Stimulated activated CD4-positive, alpha-beta T cell treated with anti-CD3 and anti-CD28 coated beads, TNF-alpha, amount 100 ng/mL, for 48 hours (primary cell): ENCODE measurements around the gene YOD1.
"Not testable (repeated sequence)": the region's sequence is repeated elsewhere in the genome, so short reads cannot be mapped to it uniquely, and the experiment has no call there.

Source experiments
- DNase-seq, 3 donors: peaks; one replicate each; pipeline ENCODE4 v3.0.0-alpha.2; 2020; ENCODE audit warnings: low read depth in 3 of 3

Gene YOD1

DNA sequence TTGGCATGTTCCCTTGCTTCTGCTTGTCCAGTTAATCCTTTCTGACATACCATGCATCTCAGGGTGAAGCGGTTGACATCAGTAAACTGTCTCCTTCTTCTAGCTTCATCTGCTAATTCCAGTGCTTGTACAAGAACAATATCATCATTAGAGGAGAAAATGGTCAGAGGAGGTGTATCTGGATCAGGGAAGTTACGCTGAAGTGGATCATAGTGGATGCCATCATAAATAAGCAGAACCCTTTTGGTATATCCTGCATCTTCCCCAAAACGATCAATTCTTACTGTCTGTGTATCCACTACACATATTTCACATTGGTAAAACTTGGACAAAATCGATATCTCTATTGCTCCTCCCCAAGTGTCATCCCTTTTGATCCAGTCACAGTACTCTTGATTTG lies 2.0 kb downstream of the YOD1 start:
- DNase-seq = no peak

DNA sequence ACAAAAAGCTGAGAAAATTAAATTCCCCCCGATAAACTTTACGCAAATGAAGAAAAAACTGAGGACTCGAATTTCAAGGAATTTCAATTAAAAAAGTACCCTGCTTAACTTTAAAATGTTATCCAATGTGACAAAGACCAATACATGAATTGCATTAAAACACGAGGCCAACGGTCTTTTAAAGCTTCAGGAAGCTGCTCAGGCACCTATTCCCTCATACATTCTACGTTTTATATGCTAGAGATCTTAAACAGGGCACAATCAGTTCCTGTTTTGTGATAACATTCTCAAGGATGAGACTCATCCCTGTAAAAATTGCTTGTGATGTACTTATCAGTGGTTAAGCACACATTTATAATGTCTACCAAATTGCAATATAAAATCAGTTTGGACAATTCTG lies 3.0 kb downstream of the YOD1 start:
- DNase-seq = no peak

DNA sequence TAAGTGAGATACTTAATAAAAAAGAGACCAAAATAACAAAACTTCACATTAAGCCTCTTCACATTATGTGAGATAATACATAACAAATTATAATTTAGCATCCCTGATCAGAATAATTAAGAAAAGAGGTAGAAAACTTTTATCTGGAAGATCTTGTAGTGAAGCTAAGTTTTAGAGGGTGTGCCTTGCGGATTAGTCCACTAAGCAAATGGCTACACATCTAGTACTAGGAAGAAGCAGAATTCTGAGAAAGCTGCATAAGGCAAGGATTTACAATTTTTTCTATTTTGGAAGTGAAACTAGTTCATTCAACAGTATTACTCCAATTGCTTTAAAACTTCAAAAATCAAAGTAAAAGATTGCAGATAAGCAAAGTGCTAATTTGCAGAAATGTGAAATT lies 3.5 kb downstream of the YOD1 start:
- no peak for DNase-seq

DNA sequence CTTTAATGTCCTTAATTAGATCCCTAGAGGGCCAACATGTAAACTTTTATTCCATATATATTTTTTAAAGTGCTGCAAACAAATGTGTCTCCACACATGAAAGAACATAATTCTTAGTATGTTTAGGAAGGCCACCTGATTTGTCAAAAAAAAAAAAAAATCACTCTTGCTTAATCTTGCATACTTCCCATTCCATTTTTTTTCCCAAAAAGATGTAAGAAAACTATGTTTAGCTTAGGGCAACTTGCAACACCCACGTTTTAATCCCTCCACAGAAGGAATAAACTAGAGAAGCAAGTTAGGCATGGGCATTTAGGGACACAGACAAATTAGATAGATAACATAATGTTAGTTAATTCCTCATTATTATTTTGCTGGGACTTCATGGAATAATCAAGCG lies 5.6 kb downstream of the YOD1 start:
- no peak for DNase-seq

DNA sequence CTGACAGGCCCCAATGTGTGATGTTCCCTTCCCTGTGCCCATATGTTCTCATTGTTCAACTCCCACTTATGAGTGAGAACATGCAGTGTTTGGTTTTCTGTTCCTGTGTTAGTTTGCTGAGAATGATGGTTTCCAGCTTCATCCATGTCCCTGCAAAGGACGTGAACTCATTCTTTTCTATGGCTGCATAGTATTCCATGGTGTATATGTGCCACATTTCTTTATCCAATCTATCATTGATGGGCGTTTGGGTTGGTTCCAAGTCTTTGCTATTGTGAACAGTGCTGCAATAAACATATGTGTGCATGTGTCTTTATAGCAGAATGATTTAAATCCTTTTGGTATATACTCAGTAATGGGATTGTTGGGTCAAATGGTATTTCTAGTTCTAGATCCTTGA lies 9.6 kb downstream of the YOD1 start:
- not testable (repeated sequence) for DNase-seq

DNA sequence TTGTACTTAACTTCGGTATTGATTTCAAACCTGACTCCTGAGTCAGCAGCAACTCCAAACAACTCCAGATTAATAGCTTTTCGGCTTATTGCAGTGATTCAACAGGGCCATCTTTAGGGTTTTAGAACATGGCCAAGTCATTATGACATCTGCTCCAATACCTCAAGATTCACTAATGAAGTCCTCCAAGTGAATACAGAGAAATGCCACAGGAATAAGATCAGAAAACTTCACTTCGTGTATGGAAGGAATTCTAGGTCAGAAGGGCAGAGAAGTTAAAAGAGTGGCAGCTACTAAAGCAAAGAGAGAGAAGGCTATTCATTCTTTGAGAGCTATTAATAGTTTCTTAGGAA lies 10.9 kb downstream of the YOD1 start:
- DNase-seq = no peak

DNA sequence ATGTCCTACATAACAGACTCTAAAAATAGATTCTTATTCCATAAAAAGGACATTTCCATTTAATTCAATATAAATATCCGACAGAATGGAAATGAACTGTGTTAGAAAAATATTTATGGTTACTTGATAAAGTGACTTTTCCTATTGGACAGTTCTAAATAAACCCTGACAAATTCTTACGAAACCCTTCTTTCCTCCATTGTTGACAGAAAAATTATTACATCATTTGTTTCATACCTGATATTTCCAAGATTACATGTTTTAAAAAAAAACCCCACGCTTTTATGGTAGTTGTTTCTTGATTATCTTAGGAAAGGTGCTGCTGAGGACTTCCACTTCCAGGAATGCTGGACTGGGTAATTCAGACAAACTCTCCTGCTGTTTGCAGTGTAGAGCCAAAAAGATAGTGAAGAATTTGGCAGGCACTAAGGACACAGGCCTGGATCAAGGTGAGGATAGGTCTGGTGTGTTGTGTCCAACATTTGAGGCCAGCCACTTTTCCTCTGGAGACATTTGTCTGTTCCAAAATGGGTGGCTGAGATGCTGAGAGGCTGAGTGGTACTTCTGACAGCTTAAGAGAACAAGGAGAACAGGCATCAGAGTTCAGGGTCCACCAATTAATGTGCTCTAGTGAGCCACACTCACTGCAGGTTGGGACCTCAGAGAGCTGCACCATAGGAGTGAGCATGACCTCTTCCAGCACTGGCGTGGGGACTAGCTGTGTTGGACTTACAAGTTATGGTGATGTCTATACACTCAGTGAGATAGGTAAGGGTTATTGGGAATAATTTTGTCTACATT lies 11.4 kb downstream of the YOD1 start:
- no peak for DNase-seq

DNA sequence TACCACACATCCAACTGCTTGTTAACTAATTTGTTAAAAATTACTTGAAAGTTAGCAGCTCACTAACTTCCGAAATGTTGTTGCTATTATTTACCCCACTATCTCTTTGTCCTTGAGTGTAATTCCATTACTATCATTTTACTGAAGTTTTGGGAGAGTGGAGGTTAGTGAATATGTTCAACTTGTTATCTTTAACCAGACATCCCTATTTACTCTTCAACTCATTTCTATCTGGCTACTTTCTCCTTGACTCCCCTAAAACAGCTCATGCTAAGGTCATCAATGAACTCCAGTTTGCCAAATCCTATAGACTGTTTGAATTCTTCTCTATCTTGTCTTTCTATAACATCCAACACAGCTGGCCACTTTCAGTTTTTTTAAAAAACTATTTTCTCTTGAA lies 14.1 kb downstream of the YOD1 start:
- no peak for DNase-seq

DNA sequence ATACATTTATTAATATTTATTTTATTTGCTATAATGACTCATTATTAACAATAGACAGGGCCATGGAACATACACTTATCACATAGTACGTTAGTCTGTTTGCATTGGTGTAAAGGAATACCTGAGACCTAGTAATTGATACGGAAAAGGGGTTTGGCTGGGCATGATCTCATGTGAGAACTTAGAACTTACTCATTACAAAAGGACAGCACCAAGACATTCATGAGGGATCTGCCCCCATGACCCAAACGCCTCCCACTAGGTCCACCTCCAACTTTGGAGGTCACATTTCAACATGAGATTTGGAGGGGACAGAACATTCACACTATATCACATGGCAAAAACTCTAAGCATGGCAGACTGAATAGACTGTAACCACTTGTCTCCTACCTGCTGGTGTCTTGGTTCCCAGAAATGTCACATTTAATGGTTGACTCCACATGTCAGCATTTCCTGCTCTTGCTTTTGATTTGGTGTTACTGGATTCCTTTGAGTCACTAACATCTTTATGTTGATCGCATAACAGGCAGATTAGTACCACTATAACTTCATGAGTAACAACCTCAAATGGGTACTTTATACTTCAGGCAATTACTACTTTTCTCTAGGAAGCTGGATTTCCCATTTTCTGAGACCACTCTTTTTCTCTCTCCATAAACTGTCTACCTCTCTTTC lies 15.0 kb downstream of the YOD1 start:
- DNase-seq = no peak

DNA sequence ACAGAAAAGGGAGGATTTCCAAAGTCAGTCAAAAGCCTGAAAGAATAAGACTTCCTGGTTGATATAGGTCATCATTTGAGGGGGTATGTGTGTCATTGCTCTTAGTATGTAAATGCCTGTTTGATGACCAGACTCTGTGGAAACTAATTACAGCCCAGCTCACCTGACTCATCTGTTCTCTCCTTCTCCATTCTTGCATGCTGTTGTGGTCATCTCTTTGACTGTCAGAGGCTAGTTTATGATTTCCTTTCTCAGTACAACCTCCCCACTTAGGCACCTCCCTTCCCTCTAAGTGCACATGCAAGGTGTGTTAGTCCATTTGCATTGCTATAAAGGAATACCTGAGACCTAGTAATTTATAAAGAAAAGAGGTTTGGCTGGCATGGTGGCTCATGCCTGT lies 16.0 kb downstream of the YOD1 start:
- no peak for DNase-seq

DNA sequence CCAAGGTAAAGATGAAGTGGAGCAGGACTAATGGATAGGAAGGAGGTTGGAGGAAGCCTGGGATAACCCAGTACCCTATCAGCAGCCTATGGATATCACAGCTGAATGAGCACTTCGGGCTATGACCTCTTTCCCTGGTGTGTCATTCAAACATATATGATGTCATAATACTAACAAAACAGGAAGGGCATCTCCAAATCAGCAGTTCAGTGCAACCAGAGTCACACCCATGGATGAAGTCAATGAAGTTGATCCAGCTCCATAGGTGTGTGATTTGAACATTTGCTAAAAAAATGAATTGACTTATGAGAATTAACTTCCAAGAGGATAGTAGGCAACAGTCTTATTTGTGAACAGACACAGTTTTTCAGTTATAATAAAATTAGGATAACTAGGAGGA lies 16.8 kb downstream of the YOD1 start:
- no peak for DNase-seq

DNA sequence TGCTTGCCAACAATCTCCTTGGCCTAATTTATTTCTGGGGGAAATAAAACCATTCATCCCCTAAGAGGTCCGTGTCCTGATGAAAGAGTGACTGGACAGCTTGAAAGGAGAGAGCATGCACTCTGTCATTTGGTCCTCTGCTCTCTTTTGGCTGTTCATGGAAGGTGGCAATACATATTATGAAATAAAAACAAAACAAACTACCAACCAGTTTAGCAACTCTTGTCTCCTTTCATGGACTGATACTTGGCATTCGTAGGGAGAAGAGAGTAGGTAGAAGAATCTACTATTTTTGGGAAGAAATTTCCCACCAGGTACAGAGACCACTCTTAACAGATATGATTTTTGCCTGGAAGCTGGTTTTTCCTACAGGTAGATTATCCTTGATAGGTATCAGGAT lies 17.7 kb downstream of the YOD1 start:
- no peak for DNase-seq

DNA sequence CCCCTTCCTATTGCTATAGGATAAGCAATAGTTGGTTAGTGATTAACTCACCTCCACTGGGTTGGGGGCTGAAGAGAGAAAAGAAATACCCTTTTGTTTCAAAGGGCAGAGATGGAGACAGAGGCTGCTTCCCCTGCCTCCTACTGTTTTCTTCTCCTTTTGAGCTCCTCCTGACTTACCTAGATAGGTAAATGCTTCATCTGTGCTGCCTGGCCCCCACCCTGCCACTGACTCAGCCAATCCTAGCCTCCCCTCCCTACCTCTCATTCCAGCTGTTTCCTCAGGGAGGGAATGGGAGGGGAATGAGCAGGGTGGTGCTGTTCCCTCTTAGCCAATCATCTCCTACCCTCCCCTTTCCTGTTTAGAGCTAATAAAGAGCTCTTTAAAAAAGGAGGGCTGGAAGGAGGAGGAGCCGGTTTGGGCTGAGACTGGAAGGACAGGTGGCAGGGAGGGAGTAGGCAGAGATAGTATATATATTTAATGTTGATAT lies 18.4 kb downstream of the YOD1 start, which contains the start of gene C1orf116:
Gene C1orf116, minus strand, starts transcription at position 229 of the 490 bp plus-strand sequence. CDS start 5,158 bp downstream, outside the sequence.
- DNase-seq = no peak

DNA sequence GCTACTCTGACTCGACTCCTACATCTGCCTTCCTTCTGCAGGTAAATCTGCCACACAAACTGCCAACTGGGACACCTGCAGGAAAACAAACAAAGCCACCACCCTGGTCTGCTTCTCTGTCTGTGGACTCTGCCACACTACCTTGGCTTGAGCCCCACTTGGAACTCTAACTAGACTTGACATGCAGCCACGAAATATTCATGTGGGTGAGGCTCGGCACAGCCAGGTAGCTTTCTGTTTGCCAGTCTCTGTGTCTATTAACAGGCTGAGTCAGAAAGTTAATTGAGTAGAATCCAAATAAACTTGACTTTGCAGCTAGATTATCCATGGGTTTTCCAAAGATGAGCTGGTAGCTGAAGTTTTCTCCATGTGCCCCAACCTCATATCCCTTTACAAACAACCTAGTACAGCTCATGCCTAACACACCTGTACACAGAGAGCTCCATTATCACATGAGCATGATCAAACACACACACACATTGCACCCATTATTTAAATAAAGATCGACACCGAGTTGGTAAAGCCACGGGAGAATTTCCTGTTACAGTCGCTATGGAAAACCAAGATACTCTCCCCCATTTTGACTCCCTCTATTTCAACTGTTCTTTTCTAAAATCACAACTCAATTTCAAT lies 19.3 kb downstream of the YOD1 start:
- no peak for DNase-seq

DNA sequence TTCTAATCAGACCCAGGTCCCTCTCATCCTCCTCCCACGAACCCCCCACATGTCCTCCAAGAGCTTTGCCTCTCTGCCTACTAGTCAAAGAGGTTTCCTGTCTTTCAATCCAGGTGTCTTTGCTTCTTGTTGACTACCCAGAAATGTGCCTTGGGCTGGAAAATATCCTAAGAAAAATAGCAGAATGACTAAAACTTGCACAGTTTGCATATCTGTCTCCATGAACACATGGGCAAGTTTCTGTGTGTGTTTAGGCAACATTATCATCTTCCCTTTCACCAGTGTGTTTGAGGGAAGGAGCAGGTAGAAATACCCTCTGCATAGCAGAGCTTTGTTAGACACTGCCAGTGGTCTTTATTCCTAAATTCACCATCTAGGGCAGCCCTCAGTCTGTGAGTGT lies 20.0 kb downstream of the YOD1 start:
- no peak for DNase-seq

DNA sequence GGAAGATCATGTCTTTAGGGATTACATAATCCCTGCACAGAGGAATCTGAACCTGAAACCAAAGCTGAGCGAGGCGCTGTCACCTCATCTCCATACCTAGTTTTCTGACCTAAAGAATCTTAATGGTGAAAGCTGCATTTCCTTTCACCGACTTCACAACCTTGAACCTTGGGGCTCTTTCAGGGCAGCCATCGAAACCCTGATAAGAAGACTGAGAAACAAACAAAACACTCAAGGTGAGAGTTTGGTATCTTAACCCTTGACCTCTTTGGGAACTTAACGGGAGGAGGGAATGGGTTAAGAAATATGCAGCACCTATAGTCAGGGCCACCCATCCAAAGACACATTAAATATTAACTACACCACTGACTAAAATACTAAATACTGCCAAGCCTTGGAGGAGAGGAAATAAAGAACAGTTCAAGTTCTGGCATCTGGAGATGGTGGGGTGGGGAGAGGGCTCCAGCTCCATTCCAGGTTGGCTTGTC lies 20.4 kb downstream of the YOD1 start:
- no peak for DNase-seq

DNA sequence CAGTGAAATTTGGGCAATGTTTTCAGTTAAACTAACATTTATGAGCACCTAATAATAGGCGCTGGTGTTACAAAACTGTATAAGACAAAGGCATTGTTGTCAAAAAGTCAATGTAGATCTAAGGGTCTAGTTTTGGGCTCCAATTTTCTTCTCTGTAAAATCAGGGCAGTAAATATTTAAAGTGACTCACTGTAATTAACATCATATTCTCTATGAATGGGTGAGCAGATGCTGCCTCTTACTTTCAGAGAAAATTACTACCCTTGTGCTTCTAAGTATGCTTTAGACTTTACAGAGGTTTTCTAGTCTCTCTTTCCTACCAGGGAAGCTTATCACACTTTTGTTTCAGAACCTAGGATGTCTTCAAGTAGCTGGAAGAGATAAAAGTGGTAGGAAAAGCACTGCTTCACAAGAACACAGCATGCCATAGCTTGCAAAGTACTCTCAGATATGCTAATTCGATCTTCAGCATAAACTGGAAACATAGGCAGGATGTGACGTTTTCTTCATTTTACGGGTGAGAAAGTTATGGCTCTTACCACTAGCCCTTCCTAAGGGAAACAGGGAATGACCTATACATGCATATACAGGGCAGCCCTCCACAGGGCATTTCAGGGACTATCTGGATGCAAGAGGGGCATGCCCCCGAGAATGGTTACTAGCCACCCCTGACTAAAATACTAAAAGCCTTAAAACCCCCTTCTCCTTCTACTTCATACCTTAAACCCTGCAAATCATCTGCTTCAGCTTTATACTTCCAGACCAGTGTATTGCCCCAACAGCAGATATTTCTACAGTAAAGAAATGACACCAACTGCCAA lies 21.1 kb downstream of the YOD1 start:
- no peak for DNase-seq

DNA sequence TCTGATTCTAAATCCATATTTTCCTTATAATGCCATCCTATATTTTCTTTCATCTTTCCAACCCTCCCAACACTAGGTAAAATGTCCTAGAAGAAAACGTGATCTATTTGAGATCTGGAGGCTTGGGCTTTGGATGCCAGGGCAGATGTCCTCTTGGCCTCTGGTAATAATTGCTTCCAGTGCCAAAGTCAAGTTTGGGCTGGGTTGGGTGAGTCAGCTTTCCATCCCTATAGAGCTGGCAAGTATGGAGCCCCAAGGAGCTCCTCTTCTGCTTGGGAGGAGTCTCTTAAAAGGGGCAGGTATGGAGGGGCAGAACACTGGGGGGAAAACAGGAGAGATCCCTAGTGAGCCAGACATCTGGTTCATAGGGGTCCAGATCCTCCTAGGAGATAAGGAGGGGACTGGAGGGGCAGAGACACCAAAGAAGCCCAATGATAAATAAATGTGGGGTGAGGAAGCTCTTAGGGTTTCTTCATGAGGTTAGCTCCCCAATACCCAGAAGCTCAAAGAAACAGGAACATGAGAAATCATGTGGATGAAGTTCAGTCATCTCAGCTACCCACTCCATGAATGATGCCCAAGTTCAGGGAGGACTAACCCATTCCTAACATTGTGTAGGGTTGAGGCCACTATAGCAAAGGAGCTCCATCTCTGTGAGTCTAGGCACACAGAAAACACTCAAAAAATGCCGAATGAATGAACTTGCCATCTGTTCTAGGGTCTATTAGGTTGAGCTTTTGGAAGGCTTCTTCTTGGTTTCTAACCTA lies 21.9 kb downstream of the YOD1 start:
- no peak for DNase-seq

DNA sequence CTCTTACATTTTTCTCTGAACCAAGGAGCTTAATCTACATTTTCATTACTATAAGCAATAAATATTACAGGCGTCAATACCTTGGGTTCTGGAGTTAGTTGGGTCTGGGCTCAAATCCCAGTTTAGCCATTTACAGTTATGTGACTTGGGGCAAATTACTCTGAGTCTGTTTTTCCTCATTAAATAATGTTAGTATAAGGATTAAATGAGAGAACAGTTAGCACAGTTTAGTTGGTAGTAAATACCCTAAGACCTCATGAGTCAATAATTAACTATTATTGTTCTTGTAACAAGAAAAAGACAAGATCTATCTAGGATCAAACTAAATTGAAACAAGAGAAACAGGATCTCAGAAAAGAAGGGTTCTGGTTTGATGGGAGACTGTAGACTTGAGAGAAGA lies 23.1 kb downstream of the YOD1 start:
- DNase-seq = no peak

DNA sequence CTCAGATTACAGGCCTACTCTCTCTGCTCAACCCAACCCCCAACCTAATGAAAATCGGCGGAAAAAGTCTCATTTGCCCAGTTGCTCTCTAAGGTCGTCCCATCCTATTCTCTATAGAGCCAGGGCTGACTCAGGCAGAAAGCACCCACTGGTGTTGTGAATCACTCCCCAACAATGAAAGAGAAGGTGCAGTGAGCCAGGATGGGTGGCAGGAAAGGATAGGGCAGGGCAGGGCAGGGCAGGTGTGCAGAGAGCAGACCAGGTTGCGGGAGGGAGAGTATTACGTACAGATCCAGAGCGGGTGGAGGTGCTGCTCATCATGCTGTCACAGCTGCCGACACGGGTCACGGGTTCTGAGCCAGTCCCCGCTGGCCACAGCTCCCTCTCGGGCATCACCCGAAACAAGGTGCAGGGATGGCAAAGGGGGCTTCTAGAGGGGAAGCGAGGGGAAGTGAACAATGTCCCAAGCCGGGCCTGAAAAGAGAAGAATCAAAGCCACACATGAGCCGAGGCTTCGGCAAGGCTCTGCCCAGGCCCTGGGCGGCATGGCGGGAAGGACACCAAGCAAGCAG lies 23.7 kb downstream of the YOD1 start:
- DNase-seq = no peak

DNA sequence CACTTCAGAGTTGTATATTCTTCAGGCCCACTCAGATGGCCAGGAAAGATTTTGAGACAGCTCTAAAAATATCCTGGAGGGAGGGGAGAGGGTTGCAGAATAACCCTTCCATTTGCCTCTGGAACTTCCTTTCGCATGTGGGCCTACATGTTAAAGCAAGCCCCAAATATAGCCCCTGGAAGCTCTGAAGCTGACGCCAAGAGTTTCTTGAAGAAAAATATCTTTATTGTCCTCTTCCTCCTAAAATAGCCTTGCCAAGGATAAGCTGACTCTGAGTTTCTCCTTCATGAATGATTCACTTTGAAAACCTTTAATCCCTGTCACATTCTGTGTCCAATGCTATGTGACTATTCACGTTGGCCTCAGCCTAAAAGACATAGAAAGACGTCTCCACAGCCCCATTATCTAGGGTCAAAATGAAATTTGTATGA lies 24.9 kb downstream of the YOD1 start:
- no peak for DNase-seq
